Spinal cord (tissue), 10 donors: ENCODE data around the gene EVI2B. TPM values are rescaled to one million over a fixed set of nuclear protein-coding genes. Genes with fewer than 3 reads are reported as not detected.

ENCODE experiments used
- DNase-seq, 6 donors: peaks; one replicate each; pipeline versions ENCODE4 v3.0.0 to v3.0.0-alpha.2; 2013 to 2015; ENCODE audit warnings: low spot score in 6 of 6, low read depth in 4 of 6
- H3K27ac ChIP-seq: one replicate; pipeline ENCODE4 v1.5.1; 2013; ENCODE audit warnings: low read depth, low read length, control low read depth
- H3K27me3 ChIP-seq: one replicate; pipeline ENCODE4 v1.6.1; 2013; ENCODE audit warnings: low read length; ENCODE audit not compliant: control insufficient read depth, insufficient read depth
- H3K36me3 ChIP-seq: one replicate; pipeline ENCODE4 v1.6.1; 2013; ENCODE audit warnings: low read length; ENCODE audit not compliant: control insufficient read depth, insufficient read depth
- H3K4me1 ChIP-seq: one replicate; pipeline ENCODE4 v1.6.1; 2013; ENCODE audit warnings: low read length; ENCODE audit not compliant: control insufficient read depth, insufficient read depth
- H3K4me3 ChIP-seq: one replicate; pipeline ENCODE4 v1.5.1; 2013; ENCODE audit warnings: low read depth, low read length, control low read depth
- H3K9me3 ChIP-seq: one replicate; pipeline ENCODE4 v1.6.1; 2013; ENCODE audit warnings: low read length; ENCODE audit not compliant: control insufficient read depth, insufficient read depth
- WGBS: methylation state at CpG from one replicate; pipeline ENCODE4 v1.1.5; 2013; ENCODE audit warnings: missing lambda C conversion rate; ENCODE audit not compliant: insufficient coverage; 5-methylcytosine and 5-hydroxymethylcytosine counted together
- polyA plus RNA-seq, 2 donors: library from polyadenylated mRNA; unstranded; fragments of 120-200 nt; gene quantifications; one replicate each; pipeline ENCODE4 v1.2.1, GENCODE V29; 2013; ENCODE audit not compliant: insufficient read length in 2 of 2
- total RNA-seq, 2 donors: library from RNA; depleted of rRNA in 1 of 2; stranded (reverse); fragments of 120-200 nt in 1 of 2; fragments of >200 nt in 1 of 2; gene quantifications; one replicate each; pipeline versions ENCODE4 v1.2.3 to v1.2.4, GENCODE V29; 2013 to 2014
- donor health status: healthy.

The EVI2B gene
- total and polyA plus RNA-seq, 4 donors, result 2.0 to 8.1 (median 5.4) TPM

- no peaks in the 10 kb centered on the region for H3K9me3 ChIP-seq
- H3K4me3 ChIP-seq, result no peak overlapping the region
- no peak overlapping the region for H3K27ac ChIP-seq
- no peaks in the 10 kb centered on the region for H3K4me1 ChIP-seq
- no CpG with 5 or more reads among the region's 3 CpGs for WGBS
- no peaks in the 10 kb centered on the region for H3K36me3 ChIP-seq
- H3K27me3 ChIP-seq, result no peaks in the 10 kb centered on the region
- no peak for DNase-seq
Observed at GRCh38 chr17:31311526-31311925, 2.3 kb downstream of the EVI2B start.

DNA sequence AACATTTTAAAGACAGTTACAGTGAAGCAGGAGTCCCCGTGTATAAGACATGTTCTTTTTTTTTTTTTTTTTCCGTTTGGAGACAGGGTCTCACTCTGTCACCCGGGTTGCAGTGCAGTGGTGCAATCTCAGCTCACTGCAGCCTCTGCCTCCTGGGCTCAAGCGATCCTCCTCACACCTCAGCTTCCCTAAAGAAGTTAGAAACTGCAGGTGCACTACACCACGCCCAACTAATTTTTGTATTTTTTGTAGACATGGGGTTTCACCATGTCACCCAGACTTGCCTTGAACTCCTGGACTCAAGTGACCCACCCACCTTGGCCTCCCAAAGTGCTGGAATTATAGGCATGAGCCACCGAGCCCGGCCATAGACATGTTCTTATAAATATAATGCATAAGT, 3.0 kb downstream of the EVI2B start:
- Histone ChIP-seq H3K4me1 (no peaks in the 10 kb centered on the region), H3K9me3 (no peaks in the 10 kb centered on the region), H3K36me3 (no peaks in the 10 kb centered on the region), H3K27ac (no peak overlapping the region), H3K4me3 (no peak overlapping the region), H3K27me3 (no peaks in the 10 kb centered on the region)
- WGBS, result 89% methylated on average over 1 of the region's 7 CpGs
- no peak for DNase-seq

- Histone ChIP-seq H3K4me1 (no peaks in the 10 kb centered on the region), H3K36me3 (no peaks in the 10 kb centered on the region), H3K27ac (no peak overlapping the region), H3K9me3 (no peaks in the 10 kb centered on the region), H3K4me3 (no peak overlapping the region), H3K27me3 (no peaks in the 10 kb centered on the region)
- WGBS, result 46% methylated on average over 2 of the region's 2 CpGs
- DNase-seq, result no peak
Observed at GRCh38 chr17:31310260-31310659, 3.6 kb downstream of the EVI2B start.

DNA sequence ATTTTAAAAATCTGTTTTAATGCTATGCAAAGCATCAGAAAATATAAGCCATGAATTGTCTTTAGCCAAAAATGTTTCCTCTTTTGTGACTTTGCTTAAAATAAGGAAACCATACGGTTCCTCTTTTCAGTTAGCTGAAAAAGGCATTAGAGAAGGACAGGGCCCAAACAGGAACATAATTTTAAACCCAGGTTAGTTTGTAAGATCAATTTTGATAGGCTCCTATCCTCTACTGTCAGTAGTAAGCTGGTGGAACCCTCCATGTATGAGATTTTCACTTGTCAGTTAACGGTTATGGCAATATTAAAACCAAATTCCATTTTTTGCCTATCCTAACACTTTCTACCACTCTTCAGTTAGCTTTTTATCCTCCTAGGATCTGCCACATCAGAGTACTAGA, 4.3 kb downstream of the EVI2B start:
- Histone ChIP-seq H3K9me3 (no peaks in the 10 kb centered on the region), H3K4me3 (no peak overlapping the region), H3K27ac (no peak overlapping the region), H3K27me3 (no peaks in the 10 kb centered on the region), H3K36me3 (no peaks in the 10 kb centered on the region), H3K4me1 (no peaks in the 10 kb centered on the region)
- no peak for DNase-seq
- WGBS, result no CpG with 5 or more reads among the region's 2 CpGs

- DNase-seq, result no peak
- H3K4me1 ChIP-seq, result no peaks in the 10 kb centered on the region
- H3K27ac ChIP-seq, result no peak overlapping the region
- 92% methylated on average over 4 of the region's 5 CpGs for WGBS
- H3K9me3 ChIP-seq, result no peaks in the 10 kb centered on the region
- H3K36me3 ChIP-seq, result no peaks in the 10 kb centered on the region
- no peaks in the 10 kb centered on the region for H3K27me3 ChIP-seq
- H3K4me3 ChIP-seq, result no peak overlapping the region
Observed at GRCh38 chr17:31308372-31309334, 5.2 kb downstream of the EVI2B start.

- no peaks in the 10 kb centered on the region for H3K9me3 ChIP-seq
- H3K27me3 ChIP-seq, result no peaks in the 10 kb centered on the region
- H3K27ac ChIP-seq, result no peak overlapping the region
- no CpG with 5 or more reads among the region's 1 CpG for WGBS
- DNase-seq, result no peak
- no peaks in the 10 kb centered on the region for H3K4me1 ChIP-seq
- H3K4me3 ChIP-seq, result no peak overlapping the region
- H3K36me3 ChIP-seq, result no peaks in the 10 kb centered on the region
Observed at GRCh38 chr17:31307640-31308039, 6.2 kb downstream of the EVI2B start.

DNA sequence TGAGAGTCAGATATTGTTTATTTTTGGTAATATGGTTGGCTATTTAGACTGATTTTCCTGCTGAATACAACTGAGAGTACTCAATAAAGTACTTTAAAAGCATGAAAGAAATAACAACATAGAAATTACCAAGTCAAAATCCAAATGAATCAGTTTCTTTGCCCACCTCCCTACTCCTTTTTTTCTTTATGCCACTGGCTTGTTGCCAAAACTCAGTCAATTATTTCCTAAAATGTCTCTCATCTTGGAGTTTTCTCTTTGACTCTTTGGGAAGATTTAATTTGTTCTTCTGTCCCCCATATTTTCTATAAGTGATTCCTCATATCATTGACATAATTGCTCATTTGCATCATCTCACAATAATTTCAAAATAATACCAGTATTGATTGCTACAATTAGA, 14.2 kb downstream of the EVI2B start:
- Histone ChIP-seq H3K4me1 (no peaks in the 10 kb centered on the region), H3K4me3 (no peak overlapping the region), H3K36me3 (no peaks in the 10 kb centered on the region), H3K27ac (no peak overlapping the region), H3K9me3 (no peaks in the 10 kb centered on the region), H3K27me3 (no peaks in the 10 kb centered on the region)
- no peak for DNase-seq

DNA sequence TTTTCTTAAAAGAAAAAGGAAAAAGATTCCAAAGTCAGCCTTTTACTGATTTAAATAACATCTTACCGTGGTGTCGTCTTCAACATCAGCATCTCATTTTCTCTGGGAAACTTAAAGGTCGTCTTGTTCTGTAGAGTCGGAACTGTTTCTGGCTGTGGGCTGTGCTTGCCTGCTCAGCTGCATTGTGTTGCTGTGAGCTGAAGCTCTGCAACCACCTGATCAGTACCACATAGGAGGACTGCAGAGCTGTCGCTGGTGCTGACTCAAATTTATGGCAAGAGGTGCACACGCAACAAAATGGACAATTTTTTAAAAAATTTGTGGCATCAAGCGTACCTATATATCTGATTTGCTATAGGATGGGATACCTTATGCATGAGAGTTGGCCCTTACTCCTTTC, 16.8 kb downstream of the EVI2B start, which contains the start of gene OMG:
TSS of gene OMG (minus strand) at position 150 of the 400 bp plus-strand sequence. CDS start 908 bp downstream, outside the sequence.
- peak within 1 kb of the TSS; percentile 43 for H3K4me3 ChIP-seq
- WGBS, result 11% methylated on average over 3 of the region's 7 CpGs

DNA sequence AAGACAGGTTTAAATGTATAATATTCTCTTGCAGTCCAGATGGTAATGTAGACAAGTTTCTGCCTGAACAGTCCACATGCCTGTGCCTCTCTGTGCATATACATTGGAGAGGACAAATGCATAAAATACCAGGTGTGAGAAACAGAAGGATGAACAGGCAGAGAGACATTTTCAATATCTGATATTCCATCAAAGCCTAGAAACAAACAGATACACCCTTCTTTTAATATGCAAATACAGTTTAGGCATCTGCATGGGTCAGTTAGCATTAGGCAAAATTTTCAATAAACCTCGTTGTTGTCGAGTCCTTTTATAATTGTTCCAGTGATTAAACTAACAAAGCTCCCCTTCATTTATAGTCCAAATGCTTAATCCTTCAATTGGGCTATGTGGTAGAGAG, 17.7 kb downstream of the EVI2B start:
- Histone ChIP-seq H3K4me1 (no peaks in the 10 kb centered on the region), H3K4me3 (peak overlapping the region; percentile 43), H3K27me3 (no peaks in the 10 kb centered on the region), H3K27ac (peak overlapping the region; percentile 70), H3K36me3 (no peaks in the 10 kb centered on the region), H3K9me3 (no peaks in the 10 kb centered on the region)
- DNase-seq, result peak in 2 of 6 donors; percentile 43 to 44
- WGBS, result no CpG with 5 or more reads among the region's 2 CpGs

More for the DNA sequence above, 16.8 kb downstream of the EVI2B start, which contains the start of gene OMG:
- Histone ChIP-seq H3K36me3 (no peaks in the 10 kb centered on the region), H3K27ac (peak within 1 kb of the TSS; percentile 70), H3K4me1 (no peaks in the 10 kb centered on the region), H3K9me3 (no peaks in the 10 kb centered on the region), H3K27me3 (no peaks in the 10 kb centered on the region)
- peak in 4 of 6 donors; percentile 49 to 90 (median 64) for DNase-seq

DNA sequence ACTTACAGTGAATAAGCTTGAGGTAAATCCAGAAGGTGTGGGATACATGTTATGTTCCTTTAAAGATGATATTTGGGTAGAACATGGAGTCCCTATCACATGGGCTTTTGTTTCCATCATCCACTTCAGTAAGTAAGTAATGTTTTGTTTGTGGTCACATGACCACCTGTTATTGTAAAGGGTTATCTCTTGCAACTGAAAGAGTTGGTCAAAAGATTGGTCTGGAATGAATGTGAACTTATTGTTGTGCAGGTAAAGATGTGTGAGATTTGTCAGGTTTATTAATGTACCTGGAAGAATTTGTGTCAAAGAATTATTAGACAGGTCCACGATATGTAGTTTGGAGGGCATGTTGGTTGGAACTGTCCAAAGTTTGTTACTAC, 18.4 kb downstream of the EVI2B start:
- Histone ChIP-seq H3K4me3 (peak overlapping the region; percentile 43), H3K9me3 (no peaks in the 10 kb centered on the region), H3K4me1 (no peaks in the 10 kb centered on the region), H3K27ac (peak overlapping the region; percentile 35), H3K36me3 (no peaks in the 10 kb centered on the region), H3K27me3 (no peaks in the 10 kb centered on the region)
- WGBS, result 86% methylated on average over 1 of the region's 1 CpG
- no peak for DNase-seq
